ENCODE measurements around the gene GLYATL1.
"Not testable (repeated sequence)": the region's sequence is repeated elsewhere in the genome, so short reads cannot be mapped to it uniquely, and the experiment has no call there.

GLYATL1 gene

GRCh38 chr11:58999291-58999680 lies 60.0 kb downstream of the GLYATL1 start:
- DNase-seq: no peak

GRCh38 chr11:59000003-59000402 lies 60.7 kb downstream of the GLYATL1 start:
- DNase-seq: no peak

DNA sequence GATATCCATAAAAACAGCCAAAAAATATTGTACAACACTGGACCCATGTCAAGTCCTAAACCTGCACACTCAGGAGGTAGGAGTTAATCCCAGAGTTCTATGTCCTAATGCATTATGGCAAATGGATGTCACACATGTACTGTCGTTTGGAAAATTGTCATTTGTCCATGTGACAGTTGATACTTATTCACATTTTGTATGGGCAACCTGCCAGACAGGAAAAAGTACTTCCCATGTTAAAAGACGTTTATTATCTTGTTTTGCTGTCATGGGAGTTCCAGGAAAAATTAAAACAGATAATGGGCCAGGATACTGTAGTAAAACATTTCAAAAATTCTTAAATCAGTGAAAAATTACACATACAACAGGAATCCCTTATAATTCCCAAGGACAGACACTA lies 62.7 kb downstream of the GLYATL1 start:
- not testable (repeated sequence) for DNase-seq

All from activated CD8-positive, alpha-beta memory T cell treated with anti-CD3 and anti-CD28 coated beads for 24 hours (primary cell).